HG03521 (cell line): ENCODE data around the gene SIGLEC7.
"Not testable (repeated sequence)": the region's sequence is repeated elsewhere in the genome, so short reads cannot be mapped to it uniquely, and the experiment has no call there.

ENCODE experiments used
- ATAC-seq: cut with Tn5 transposase; IDR thresholded peaks from one replicate; pipeline ENCODE4 v1.9.1; 2021; ENCODE audit warnings: mild to moderate bottlenecking, moderate library complexity; ENCODE audit not compliant: unreplicated experiment

SIGLEC7 gene

GRCh38 chr19:51166846-51167490, 24.9 kb downstream of the SIGLEC7 start:
- ATAC-seq: no peak

- ATAC-seq: no peak
These were observed 26.6 kb downstream of the SIGLEC7 start for GRCh38 chr19:51168564-51169282.

- not testable (repeated sequence) for ATAC-seq
These were observed 27.3 kb downstream of the SIGLEC7 start for GRCh38 chr19:51169283-51169918.

GRCh38 chr19:51172223-51172622, 30.1 kb downstream of the SIGLEC7 start:
- no peak for ATAC-seq

GRCh38 chr19:51173681-51174080, 31.6 kb downstream of the SIGLEC7 start:
- no peak for ATAC-seq

- ATAC-seq: no peak
These were observed 37.2 kb downstream of the SIGLEC7 start for GRCh38 chr19:51179256-51179655.

- no peak for ATAC-seq
These were observed 39.3 kb downstream of the SIGLEC7 start for GRCh38 chr19:51181377-51181912.

- ATAC-seq: no peak
These were observed 39.9 kb downstream of the SIGLEC7 start for GRCh38 chr19:51181913-51182419.

GRCh38 chr19:51183629-51184028, 41.5 kb downstream of the SIGLEC7 start:
- ATAC-seq: no peak

GRCh38 chr19:51185069-51185867, 43.2 kb downstream of the SIGLEC7 start:
- ATAC-seq: no peak

- no peak for ATAC-seq
These were observed 43.7 kb downstream of the SIGLEC7 start for GRCh38 chr19:51185868-51186215.

- ATAC-seq: no peak
These were observed 44.2 kb downstream of the SIGLEC7 start for GRCh38 chr19:51186323-51186722.

GRCh38 chr19:51187395-51188226, 45.5 kb downstream of the SIGLEC7 start:
- ATAC-seq: no peak

GRCh38 chr19:51188227-51188559, 46.1 kb downstream of the SIGLEC7 start:
- ATAC-seq: no peak

GRCh38 chr19:51192689-51193088, 50.6 kb downstream of the SIGLEC7 start:
- ATAC-seq: no peak

- no peak for ATAC-seq
These were observed 52.6 kb downstream of the SIGLEC7 start for GRCh38 chr19:51194527-51195315.

- ATAC-seq: no peak
These were observed 53.1 kb downstream of the SIGLEC7 start for GRCh38 chr19:51195316-51195586.

GRCh38 chr19:51195616-51196015, 53.5 kb downstream of the SIGLEC7 start:
- no peak for ATAC-seq

GRCh38 chr19:51196181-51196580, 54.1 kb downstream of the SIGLEC7 start:
- no peak for ATAC-seq

GRCh38 chr19:51198641-51199040, 56.5 kb downstream of the SIGLEC7 start:
- ATAC-seq: no peak
